GM21515 (cell line): Measurements from ENCODE around the gene TLCD3A.
"Not testable (repeated sequence)": the region's sequence is repeated elsewhere in the genome, so short reads cannot be mapped to it uniquely, and the experiment has no call there.

Experiments
- ATAC-seq: cut with Tn5 transposase; IDR thresholded peaks from one replicate; pipeline ENCODE4 v1.9.1; 2021; ENCODE audit not compliant: unreplicated experiment

TLCD3A gene

DNA sequence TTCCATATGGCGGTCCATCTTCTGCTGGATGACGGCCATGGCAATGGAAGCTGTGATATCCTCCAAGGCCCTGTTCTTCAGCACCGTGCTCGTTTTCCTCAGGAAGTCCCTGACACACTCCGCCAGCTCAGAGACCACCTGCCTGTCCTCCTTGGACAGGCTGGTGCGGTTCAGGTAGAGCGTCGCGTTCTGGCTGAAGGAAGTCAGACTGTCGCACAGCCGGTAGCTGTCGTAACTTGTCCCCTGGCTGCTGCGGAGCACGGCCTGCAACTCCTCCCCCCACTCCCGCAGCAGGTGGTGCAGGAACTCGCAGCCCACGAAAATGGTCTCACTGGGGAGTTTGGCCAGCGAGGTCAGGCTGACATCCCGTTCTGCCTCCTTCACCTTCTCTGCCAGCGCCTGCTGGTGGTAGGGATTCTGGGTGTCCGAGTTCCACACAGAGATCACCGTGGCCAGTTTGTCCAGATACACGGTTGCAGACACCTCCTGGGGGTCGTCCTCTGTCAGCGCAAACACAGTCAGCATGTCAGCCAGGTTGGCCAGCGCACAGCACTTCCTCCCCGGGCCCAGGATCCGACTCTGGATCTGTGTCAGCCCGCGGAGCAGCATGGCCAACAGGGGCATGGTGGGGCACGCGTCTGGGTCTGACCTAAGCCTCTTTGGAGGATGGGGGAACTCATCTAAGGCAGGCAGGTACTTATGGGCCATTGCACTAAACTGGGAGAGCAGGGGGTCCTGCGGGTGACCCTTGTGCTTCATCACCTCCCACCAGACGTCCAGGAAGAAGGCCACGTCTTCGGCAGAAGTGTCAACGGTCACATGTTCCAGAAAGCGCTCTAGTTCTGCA is 14.6 kb downstream of the TLCD3A start:
- no peak for ATAC-seq

GRCh38 chr17:748604-749003 is 16.2 kb downstream of the TLCD3A start:
- not testable (repeated sequence) for ATAC-seq

GRCh38 chr17:749359-749758 is 17.0 kb downstream of the TLCD3A start:
- not testable (repeated sequence) for ATAC-seq

DNA sequence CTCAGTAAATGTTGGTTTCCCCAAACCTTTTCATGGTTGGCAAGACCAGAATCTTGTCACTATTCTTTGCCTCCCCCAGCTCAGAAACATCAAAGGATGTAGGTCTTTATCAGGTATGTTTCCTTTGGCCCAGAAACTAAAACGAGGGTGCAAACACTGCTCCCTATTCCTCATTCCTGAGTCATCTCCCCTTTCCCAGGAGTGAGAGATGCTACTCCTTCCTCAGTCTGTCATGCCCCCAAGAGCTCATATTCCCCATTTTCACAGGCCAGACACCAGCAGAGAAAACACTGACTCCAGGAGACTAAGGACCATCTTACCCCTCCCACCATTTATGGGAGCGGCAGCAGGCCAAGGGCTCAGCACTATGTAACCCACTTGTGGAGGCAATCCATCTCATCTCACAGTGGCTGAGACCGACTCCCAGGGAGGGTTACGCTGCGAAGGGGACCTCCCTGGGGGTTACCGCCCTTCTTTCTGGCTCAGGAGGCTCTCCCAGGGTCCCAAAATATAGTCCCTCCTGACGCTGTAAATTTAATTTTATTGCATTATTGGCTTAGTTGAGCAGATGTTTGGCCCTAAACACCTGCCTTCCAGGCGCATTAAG is 18.1 kb downstream of the TLCD3A start:
- no peak for ATAC-seq

- peak; percentile 38 for ATAC-seq
Measured at GRCh38 chr17:751269-752001, 19.0 kb downstream of the TLCD3A start.

- ATAC-seq, result peak; percentile 77
Measured at GRCh38 chr17:752002-752619, 19.7 kb downstream of the TLCD3A start, which contains the start of gene GEMIN4. TSS of gene GEMIN4 (minus strand) at chr17:752264. CDS start at chr17:752142, 122 bp downstream.

GRCh38 chr17:752620-753219 is 20.3 kb downstream of the TLCD3A start:
- peak; percentile 1 for ATAC-seq

DNA sequence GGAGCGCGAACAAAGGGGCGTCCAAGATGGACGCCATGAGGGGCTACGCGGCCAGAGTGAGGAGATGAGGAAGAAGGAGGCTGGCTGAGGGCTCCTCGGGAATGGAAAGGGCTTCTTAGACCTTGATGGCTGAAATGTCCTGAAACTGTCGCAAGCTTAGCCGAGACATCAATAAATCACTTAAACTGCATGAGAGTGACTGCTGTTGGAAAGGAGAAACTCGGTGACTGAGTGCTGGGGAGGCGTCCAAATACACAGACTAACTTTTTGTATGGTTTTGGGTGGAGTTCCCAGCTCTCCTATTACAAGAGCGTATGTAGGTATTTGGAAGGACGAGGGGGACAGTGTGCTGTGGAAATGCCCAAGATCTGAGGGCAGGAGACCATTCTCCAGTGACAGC is 21.0 kb downstream of the TLCD3A start:
- ATAC-seq, result no peak

- ATAC-seq, result not testable (repeated sequence)
Measured at GRCh38 chr17:755319-755961, 23.0 kb downstream of the TLCD3A start.

DNA sequence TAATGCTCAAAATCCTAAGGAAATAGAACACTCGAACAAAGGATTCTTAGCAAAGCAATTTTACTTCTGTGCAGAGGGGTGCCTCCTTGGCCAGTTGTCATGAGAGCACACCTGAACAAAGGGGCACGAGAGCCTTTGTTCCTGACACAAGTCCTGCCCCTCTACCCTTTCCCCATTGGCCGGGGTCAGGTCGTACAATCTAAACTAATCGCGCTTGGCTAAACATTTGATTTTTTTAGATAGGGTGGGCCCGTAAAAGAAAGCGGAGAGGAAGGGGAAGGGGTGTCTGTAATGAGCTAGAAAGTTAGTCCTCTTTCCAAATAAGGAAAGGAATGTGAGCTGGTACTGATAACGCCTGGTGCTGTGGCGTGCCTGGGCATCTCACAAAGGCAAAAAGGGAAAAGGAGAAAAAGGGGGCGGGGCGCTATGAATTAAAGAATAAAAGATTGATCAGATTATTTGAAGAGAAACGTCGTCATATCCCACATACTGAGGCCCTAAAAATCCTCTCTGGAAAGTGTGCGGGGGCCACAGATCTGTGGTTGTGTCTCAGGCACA is 23.7 kb downstream of the TLCD3A start:
- ATAC-seq, result not testable (repeated sequence)

DNA sequence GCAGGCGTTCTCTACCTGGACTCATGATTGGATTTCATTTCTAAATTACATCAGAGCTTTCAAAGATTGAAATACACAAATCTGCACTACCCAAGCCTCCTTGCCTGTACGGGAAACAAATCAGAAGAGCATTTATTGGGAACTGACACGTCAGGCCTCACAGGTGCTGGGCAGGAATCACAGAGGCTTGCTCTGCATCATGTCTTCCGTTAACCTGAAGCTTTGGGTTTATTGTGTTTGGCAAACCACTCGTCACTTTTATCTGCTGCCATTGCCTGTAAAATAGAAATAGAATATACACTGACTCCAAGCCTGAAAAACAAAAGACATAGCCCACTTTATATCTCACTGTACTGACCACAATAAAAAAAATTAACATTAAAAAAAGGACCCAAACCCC is 27.6 kb downstream of the TLCD3A start:
- ATAC-seq, result no peak

DNA sequence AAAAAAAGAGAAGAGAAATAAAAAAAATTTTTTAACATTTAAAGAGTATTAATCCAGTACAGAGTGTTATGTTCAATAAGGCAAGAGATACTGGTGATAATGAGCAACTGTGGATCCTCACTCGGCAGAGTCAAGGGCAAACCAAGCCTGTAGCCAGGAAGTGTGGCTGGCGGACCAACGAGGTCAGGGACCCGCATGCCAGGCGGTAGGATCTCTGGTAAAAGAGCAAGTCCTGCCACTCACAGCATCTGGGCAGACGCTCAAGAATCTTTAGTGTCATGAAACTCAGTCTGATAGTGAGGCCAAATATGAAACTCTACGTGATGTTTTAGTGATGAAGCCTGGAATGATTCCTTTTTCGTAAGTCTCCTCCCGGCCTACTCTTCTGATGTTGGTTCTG is 28.0 kb downstream of the TLCD3A start:
- ATAC-seq, result no peak

GRCh38 chr17:767076-767475 is 34.7 kb downstream of the TLCD3A start:
- ATAC-seq, result no peak

DNA sequence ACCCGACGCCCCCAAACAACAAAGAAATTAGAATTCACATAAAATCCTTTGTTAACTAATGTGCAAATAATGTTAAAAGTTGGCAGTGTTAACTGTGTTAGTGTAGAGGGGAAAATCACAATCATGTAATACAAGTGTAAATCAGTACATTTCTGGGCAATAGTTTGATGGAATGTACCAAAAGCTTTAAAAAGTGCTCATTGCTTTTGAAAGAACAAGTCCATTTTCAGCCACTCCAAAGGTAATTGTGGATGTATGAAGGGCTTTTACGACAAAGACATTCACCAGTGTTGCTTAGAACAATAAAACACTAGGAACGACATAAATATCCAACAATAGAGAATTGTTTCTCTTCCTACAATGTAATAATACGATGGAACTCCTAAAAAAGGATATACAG is 40.6 kb downstream of the TLCD3A start:
- ATAC-seq, result no peak

DNA sequence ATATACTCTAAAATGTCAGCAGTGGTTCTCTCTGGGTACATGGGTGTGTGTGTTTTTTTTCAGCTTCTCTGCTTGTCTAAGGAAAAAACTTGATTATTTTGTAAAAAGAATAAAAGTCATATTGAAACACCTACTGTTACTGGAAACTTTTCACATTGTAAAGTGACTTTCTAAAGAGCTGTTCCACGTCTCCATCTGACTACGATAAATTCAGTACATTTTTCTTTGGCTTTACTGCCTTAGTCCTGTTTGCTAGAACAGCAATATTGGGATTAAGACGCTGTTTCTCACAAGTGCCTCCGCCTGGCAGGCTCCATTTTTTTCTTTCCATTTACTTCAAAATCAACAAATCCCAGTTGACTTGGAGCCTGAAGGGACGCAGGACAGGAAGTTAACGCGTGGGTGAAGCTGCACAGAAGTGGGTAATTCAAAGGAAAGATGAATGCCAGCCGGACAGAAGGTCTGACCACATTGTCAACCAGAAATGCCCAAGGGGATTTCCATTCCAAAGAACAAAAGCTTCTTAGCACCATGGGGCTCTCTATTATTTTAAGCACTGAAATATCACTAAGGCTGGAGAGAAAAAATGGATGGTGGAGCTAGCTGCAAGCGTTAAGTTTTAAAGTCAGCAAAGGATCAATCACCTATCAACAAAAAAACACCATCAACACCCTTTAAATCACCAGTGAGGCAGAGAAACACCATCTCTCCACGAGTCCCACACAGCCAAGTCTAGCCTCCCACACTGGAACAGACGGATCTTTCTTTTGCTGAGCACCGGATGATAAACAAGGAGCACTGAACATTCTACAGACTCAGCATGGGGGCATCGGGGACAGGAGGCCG is 41.3 kb downstream of the TLCD3A start:
- ATAC-seq, result no peak

GRCh38 chr17:774313-774584 is 41.9 kb downstream of the TLCD3A start:
- ATAC-seq, result no peak

DNA sequence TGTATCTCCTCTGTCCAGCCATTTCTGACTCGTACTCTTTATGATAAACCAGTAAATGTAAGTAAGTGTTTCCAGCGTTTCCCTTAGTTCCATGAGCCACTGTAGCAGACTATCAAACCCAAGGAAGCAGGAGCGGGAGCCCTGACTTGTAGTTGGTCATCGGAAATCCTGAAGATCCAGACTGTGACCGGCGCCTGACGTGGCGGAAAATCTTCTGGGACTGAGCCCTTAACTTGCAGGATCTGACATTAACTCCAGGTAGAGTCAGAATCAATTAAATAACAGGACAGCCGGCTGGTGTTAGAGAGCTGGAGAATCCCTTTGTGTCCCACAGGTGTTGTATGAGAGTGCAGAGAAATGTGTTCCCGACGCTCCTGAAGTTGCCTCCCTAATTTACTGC is 45.7 kb downstream of the TLCD3A start:
- no peak for ATAC-seq

DNA sequence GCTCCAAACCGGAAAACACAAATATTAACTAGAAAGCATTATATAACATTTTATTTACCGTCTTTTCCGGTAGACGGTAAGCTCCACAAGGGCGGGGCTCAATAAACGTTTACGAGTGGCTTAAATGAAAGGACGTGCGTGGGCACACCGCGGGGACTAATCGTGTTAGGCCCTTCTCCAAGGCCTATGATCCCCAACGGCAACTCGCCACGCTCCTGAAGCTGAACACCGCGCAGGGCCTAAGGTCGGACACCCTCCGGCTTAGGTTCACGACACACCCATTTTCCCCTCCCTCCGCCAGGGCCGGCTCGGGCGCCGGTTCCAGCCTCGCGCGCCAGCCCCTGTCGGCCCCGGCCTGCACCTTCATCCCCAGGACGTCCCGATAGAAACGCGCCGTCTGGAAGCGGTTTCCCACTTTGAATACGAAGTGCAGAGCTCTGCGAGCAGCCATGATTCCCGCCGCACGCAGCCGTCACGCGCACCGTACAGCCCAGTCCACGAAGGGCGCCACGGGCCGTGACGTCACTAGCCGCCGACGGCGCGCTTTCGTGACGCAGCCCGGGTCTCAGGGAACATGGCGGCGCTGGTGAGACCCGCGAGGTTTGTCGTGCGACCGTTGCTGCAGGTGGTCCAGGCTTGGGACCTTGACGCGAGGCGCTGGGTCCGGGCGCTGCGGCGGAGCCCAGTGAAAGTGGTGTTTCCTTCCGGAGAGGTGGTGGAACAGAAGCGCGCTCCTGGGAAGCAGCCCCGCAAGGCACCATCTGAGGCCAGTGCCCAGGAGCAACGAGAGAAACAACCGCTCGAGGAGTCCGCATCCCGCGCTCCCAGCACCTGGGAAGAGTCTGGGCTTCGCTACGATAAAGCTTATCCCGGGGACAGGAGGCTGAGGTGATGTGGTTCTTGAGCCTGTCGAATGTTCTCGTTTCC is 49.7 kb downstream of the TLCD3A start, which contains the start of the genes GLOD4 and MRM3:
Gene GLOD4, minus strand, starts transcription at position 476 of the 927 bp plus-strand sequence. Its CDS starts 25 bp downstream, at position 451.
Gene MRM3, plus strand, starts transcription at position 549 of the 927 bp plus-strand sequence. Its CDS starts 26 bp downstream, at position 575.
- peak; percentile 84 for ATAC-seq
